ENCODE data around the gene KCNIP3.
"Not testable (repeated sequence)": the region's sequence is repeated elsewhere in the genome, so short reads cannot be mapped to it uniquely, and the experiment has no call there.

The KCNIP3 gene

GRCh38 chr2:95348609-95349567 lies 51.7 kb downstream of the KCNIP3 start:
- no peak for DNase-seq

DNA sequence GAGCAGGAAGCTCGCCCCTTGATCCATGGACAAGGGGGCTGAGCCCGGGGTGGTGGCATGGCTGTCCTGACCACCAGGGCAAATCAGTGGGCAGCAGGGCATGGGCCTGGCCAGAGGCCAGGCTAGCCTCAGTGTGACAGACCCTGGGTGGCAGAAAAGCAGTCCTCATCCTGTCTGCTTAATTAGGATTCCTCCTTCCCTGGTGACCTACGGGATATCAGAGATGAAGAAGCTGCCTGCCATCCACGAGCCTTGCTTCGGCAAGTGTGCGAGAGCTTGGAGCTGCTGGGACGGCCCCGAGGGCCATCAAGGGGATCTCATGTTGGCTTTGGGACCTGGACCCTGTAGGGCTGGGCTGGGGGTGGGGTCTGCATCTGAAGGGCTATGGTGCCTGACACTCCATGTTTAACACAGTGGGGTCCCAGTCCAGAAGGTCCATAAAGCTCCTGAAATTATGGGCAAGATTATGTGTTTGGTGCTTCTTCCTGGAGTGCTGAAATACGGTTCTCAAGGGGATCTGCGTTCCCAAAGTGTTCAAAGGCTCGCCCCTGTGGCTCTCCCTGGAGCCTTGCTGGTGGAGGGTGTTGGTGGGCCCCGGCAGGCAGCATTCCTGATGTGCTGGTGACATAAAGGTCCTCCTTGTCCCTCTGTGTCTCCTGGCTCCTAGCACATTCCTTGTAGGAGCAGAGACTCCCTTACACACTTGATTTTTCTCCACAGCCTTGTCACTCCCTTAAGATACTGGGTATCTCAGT lies 52.6 kb downstream of the KCNIP3 start:
- DNase-seq = peak; percentile 3

GRCh38 chr2:95350368-95350767 lies 53.2 kb downstream of the KCNIP3 start:
- no peak for DNase-seq

GRCh38 chr2:95350774-95351597 lies 53.8 kb downstream of the KCNIP3 start:
- DNase-seq = no peak

DNA sequence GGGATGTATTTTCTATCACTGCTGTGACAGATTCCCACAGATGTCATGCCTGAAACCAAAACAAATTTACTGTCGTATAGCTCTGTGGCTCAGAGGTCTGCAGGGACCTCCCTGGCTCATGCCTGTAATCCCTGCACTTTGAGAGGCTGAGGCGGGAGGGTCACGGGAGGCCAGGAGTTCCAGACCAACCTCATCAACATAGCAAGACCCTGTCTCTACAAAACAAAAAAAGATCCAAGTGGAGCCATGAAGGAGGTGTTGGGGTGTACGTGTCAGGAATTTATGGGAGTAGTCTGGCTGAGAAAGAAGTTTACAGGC lies 54.4 kb downstream of the KCNIP3 start:
- no peak for DNase-seq

DNA sequence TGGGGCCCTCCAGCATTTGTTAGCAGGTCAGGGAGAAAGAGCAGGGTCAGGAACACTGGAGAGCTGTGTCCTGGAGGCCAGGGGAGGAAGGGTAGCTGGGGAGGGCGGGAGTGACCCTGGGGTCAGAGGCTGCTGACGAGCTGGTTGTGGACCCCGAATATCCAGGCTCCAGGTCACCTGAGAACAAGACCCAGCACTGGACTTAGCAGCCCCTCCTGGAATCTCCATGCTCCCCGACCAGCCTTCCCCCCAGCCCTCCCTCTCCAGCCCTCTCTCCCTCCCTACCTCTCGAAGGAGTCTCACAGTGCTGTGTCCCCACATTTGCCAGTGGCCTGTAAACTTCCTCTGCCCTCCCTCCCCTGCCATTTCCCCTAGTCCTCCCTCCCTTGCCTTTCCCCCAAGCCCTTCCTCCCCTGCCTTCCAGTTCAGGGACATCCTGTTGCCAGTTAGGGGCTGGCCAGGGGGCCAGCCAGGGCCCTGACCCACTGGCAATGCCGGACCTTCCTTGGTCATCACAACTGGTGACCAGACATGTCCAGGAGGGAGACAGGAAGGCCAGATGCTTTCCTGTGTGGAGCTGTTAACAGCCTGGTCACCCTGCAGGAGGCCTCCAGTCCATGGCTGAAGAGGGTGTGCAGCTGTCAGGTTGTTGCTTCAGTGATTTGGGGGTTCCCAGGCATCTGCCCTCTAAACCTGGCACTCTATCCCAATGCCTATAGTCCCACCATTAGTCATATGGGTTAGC lies 55.3 kb downstream of the KCNIP3 start:
- no peak for DNase-seq

DNA sequence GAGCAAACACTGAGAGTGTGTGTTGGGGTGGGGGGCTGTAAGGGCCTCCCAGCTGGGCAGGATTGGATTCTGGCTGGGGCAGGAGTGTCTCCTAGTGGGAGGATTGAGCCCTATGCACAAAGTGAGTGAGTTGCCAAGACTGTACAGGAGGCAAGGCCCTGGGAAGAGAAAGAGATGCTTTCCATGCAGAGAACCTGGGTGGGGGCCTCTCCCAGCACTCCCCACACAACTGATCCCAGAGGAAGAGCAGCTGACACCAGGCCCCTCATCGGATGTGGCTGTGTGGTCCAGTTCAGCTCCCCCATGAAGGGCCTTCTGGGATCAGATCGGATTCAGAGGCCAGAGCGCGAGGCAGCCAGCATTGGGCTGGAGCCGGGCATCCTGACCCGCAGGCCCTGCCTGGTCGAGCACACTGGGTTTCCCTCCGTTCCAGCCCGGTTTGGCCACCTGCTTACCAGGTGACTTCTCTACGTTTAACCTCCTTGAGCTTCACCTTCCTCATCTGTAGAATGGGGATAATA lies 56.0 kb downstream of the KCNIP3 start:
- no peak for DNase-seq

- no peak for DNase-seq
Measured at GRCh38 chr2:95353613-95354468, 56.7 kb downstream of the KCNIP3 start.

- no peak for DNase-seq
Measured at GRCh38 chr2:95354469-95354901, 57.3 kb downstream of the KCNIP3 start.

DNA sequence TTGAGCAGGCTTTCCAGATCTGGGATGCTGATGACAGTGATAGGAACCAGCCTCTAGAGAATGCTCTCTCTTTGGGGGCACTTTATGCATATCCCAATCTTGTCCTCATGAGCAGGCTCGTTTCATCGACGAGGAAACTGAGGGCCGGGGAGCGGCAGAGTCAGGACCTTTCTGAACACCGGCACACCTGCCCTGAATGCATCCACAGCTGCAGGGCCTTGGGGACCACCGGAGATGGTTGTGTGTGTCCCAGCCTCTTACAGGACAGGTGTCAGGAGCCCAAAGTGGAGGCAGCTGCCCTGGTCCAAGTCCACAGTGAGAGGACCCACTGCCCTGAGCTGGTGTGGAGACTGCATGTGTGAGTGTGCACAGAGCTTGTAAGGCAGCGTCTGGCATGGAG lies 57.8 kb downstream of the KCNIP3 start:
- DNase-seq = no peak

DNA sequence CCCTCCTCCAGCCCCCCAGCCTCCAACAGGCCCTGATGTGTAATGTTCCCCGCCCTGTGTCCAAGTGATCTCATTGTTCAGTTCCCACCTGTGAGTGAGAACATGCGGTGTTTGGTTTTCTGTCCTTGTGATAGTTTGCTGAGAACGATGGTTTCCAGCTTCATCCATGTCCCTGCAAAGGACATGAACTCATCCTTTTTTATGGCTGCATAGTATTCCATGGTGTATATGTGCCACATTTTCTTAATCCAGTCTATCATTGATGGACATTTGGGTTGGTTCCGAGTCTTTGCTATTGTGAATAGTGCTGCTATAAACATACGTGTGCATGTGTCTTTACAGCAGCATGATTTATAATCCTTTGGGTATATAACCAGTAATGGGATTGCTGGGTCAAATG lies 58.3 kb downstream of the KCNIP3 start:
- not testable (repeated sequence) for DNase-seq

DNA sequence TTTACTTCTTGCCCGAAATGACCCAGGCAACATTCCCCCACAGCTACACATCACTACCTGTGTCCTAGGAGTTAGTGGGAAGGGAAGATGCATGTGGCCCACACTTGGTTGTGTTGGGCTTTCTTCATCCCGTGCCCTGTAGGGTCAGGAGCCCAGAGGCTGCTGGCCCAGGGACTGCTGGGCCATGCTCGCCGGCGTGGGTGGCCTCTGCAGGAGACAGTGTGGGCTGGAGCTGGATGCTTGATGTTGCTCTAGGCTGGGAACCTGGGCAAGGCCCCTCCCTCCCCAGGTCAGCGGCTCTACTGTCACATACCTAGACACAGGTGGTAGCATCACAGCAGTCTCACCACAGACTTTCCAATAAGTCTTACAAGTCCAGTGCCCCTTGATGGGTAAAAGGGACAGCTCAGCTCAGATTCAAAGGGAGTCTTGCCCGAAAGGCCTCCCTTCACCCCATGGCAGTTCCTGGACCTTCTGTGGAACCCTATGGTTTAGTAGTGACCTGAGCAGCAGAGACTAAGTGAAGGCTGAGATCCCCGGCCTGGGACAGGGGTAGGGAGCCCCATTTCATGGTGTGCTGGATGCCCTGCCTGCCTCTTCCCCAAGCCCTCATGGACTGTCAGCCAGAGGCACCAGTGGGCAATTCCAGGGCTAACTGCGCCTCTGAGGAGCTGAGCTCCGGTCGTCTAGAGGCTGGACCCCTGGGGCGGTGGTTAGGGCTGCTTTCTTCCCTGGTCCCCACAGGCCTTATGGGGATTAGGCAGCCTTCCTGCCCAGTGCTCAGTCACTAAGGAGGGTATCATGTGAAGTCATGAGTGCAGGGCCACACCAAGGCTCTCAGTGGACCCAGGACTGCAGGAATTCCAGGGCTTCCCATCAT lies 59.9 kb downstream of the KCNIP3 start:
- DNase-seq = no peak

- no peak for DNase-seq
Measured at GRCh38 chr2:95357717-95358280, 60.7 kb downstream of the KCNIP3 start.

DNA sequence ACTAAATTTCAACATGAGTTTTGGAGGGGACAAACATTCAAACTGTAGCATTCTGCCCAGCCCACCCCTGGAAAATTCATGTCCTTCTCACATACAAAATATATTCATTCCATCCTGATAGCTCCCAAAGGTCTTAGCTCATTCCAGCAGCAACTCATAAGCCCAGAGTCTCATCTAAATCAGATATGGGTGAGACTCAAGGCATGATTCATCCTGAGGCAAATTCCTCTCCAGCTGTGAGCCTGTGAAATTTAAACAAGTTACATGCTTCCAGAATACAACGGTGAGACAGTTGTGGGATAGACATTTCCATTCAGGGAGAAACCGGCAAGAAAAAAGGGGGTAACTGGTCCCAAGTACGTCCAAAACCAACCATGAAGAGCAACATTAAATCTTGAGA lies 61.9 kb downstream of the KCNIP3 start:
- DNase-seq = no peak

GRCh38 chr2:95359501-95359930 lies 62.4 kb downstream of the KCNIP3 start:
- DNase-seq = no peak

DNA sequence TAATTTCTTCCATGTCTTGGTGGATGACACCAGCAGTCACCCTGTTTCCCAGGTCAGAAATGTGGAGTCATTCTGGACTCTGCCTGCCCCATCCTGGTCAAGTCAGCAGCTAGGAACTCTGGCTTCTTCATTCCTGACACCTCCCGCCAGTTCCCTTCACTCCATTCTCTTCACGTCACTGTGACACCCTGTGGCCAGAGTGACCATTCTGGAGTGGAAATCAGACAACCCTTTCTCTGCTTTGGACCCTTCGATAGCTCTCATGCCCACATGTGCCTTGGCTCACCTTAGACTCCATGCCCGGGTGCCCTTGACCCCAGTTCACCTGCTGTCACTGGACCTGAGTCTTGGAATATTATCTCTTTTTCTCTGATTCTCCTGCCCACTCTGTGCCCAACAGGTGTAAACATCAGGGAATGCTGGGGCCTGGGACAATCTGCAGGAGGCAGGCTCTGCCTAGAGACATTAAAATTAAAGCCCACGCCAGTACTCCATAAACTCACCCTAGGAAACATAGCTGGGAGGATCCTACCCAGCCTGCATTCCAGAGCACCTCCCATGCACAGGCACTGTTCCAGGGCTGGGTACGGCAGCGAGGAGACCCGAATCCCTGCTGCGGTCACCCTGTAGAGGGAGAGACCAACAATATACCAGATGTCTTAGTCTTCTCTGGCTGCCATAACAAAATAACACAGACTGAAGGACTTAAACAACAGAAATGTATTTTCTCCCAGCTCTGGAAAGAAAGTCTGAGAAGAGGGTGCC lies 64.3 kb downstream of the KCNIP3 start:
- no peak for DNase-seq

DNA sequence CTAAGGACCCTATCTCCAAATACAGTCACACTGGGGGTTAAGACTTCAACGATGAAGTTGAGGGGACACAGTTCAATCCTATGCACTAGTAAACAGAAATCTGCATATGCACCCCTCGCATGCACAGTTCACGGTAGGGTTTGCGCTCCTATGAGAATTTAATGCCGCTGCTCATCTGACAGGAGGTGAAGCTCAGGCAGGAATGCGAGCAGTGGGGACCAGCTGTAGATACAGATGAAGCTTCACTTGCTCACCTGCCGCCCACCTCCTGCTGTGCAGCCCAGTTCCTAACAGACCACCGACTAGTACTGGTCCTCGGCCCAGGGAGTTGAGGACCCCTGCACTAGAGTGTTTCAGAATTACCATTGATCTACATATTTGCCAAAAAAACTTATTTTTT lies 65.3 kb downstream of the KCNIP3 start:
- DNase-seq = no peak

DNA sequence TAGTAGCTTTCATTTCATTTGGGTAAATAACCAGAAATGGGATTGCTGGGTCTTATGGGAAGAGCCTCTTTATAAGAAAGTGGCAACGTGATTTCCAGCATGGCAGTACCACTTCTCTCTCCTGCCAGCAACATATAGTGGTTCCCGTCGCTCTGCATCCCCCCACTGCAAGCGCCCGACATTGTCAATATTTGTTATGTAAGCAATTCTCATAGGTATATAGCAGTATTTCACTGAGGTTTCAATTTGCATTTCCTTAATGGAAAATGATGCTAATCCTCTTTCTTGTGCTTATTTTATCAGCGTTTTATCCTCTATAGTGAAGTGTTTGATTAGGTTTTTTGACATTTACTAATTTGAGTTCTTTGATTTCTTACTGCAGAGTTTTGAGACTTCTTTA lies 69.4 kb downstream of the KCNIP3 start:
- DNase-seq = no peak

DNA sequence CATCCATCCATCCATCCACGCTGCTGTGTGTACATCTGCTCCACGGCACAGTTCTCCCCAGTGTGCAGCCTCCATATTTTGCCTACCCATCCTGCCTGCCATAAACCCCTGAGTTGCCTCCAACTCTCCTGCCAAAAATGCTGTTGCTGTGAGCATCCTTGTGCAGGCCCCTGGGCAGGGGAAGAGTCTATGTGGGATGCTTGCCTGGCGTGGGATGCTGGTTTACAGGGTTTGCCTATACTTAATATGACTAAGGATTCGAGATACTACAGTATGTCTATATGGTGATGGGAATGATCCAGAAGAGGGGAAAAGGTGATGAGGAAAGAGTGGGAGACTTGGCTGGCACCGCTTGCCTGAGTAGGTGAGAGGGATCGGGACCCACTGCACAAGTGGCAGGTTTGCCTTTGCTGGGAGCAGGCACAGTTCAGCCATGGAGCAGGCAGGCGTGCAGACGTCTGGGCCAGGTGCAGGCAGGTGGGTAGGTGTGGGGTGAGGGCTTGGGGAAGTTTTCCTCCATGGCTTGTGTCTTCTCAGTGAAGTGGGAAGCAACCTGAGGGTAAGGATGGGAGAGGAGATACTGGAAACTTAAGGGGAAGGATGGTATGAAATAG lies 75.2 kb downstream of the KCNIP3 start:
- no peak for DNase-seq
